ENCODE measurements around the gene LRRC52. TPM values are rescaled to one million over a fixed set of nuclear protein-coding genes. Genes with fewer than 3 reads are reported as not detected.

The LRRC52 gene
- total and polyA plus RNA-seq, 4 donors = not detected

DNA sequence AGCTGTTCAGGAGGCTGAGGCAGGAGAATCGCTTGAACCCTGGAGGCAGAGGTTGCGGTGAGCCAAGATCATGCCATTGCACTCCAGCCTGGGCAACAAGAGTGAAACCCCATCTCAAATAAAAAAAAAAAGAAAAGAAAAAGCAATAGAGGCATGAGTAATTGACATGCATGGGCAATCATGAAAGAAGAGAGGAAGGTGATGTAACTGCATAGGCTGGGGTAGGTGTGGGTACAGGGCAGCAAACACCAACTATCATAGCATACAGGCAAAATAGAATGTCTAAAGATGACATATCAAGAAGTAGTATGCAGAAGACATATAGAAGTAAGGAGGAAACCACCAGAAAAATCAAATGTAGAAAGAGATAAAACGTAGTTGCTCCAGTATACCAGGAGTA is 68.3 kb downstream of the LRRC52 start:
- WGBS = 88% methylated on average over 3 of the region's 3 CpGs
- H3K27ac ChIP-seq (ENCODE audit: low read depth in 1 of 2, low read length in 2 of 2) = no peak overlapping the region
- no peaks in the 10 kb centered on the region for H3K36me3 ChIP-seq (ENCODE audit: control insufficient read depth in 4 of 4, insufficient read depth in 3 of 4, low read depth in 1 of 4, low read length in 3 of 4)
- no peaks in the 10 kb centered on the region for H3K4me1 ChIP-seq (ENCODE audit: control insufficient read depth in 4 of 4, insufficient read depth in 4 of 4, low read length in 3 of 4)
- no peaks in the 10 kb centered on the region for H3K9me3 ChIP-seq (ENCODE audit: control insufficient read depth in 4 of 4, low read length in 3 of 4)
- DNase-seq (ENCODE audit: low spot score) = no peak
- H3K9ac ChIP-seq (ENCODE audit: low read depth in 1 of 2, low read length in 2 of 2) = no peak overlapping the region
- H3K27me3 ChIP-seq (ENCODE audit: control insufficient read depth in 4 of 4, insufficient read depth in 4 of 4, low read length in 3 of 4) = no peaks in the 10 kb centered on the region
- H3K4me3 ChIP-seq (ENCODE audit: low read depth in 1 of 3, low read length in 3 of 3) = no peak overlapping the region
- no peak for TF ChIP-seq MAX (IDR thresholded peaks at IDR 0.05)
- TF ChIP-seq, protein P1, sequence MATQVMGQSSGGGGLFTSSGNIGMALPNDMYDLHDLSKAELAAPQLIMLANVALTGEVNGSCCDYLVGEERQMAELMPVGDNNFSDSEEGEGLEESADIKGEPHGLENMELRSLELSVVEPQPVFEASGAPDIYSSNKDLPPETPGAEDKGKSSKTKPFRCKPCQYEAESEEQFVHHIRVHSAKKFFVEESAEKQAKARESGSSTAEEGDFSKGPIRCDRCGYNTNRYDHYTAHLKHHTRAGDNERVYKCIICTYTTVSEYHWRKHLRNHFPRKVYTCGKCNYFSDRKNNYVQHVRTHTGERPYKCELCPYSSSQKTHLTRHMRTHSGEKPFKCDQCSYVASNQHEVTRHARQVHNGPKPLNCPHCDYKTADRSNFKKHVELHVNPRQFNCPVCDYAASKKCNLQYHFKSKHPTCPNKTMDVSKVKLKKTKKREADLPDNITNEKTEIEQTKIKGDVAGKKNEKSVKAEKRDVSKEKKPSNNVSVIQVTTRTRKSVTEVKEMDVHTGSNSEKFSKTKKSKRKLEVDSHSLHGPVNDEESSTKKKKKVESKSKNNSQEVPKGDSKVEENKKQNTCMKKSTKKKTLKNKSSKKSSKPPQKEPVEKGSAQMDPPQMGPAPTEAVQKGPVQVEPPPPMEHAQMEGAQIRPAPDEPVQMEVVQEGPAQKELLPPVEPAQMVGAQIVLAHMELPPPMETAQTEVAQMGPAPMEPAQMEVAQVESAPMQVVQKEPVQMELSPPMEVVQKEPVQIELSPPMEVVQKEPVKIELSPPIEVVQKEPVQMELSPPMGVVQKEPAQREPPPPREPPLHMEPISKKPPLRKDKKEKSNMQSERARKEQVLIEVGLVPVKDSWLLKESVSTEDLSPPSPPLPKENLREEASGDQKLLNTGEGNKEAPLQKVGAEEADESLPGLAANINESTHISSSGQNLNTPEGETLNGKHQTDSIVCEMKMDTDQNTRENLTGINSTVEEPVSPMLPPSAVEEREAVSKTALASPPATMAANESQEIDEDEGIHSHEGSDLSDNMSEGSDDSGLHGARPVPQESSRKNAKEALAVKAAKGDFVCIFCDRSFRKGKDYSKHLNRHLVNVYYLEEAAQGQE (IDR thresholded peaks at IDR 0.05) = no peak
- TF ChIP-seq SP1 (IDR thresholded peaks at IDR 0.05) = no peak
- TF ChIP-seq RAD21 (IDR thresholded peaks at IDR 0.05) = no peak
- TF ChIP-seq NR2F2 (IDR thresholded peaks at IDR 0.05) = no peak
- TF ChIP-seq TAF1 (conservative IDR thresholded peaks at IDR 0.05) = no peak
- TF ChIP-seq, protein P2, sequence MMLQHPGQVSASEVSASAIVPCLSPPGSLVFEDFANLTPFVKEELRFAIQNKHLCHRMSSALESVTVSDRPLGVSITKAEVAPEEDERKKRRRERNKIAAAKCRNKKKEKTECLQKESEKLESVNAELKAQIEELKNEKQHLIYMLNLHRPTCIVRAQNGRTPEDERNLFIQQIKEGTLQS (IDR thresholded peaks at IDR 0.05) = no peak
- no peak for TF ChIP-seq GABPA (IDR thresholded peaks at IDR 0.05 in 1 of 2, conservative IDR thresholded peaks at IDR 0.05 in 1 of 2)
- TF ChIP-seq ZBTB33 (IDR thresholded peaks at IDR 0.05) = no peak
- no peak for TF ChIP-seq EGR1 (IDR thresholded peaks at IDR 0.05; ENCODE audit: low read depth in 2 of 2)
- TF ChIP-seq, protein P3, sequence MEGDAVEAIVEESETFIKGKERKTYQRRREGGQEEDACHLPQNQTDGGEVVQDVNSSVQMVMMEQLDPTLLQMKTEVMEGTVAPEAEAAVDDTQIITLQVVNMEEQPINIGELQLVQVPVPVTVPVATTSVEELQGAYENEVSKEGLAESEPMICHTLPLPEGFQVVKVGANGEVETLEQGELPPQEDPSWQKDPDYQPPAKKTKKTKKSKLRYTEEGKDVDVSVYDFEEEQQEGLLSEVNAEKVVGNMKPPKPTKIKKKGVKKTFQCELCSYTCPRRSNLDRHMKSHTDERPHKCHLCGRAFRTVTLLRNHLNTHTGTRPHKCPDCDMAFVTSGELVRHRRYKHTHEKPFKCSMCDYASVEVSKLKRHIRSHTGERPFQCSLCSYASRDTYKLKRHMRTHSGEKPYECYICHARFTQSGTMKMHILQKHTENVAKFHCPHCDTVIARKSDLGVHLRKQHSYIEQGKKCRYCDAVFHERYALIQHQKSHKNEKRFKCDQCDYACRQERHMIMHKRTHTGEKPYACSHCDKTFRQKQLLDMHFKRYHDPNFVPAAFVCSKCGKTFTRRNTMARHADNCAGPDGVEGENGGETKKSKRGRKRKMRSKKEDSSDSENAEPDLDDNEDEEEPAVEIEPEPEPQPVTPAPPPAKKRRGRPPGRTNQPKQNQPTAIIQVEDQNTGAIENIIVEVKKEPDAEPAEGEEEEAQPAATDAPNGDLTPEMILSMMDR (IDR thresholded peaks at IDR 0.05; ENCODE audit: low read depth, low read length, missing input control) = no peak
- TF ChIP-seq FOXA1 (IDR thresholded peaks at IDR 0.05) = no peak
- TF ChIP-seq HNF4A (conservative IDR thresholded peaks at IDR 0.05) = no peak
- no peak for TF ChIP-seq RXRA (IDR thresholded peaks at IDR 0.05)
- no peak for TF ChIP-seq JUND (IDR thresholded peaks at IDR 0.05)
- no peak for TF ChIP-seq HNF4G (IDR thresholded peaks at IDR 0.05)
- TF ChIP-seq FOXA2 (IDR thresholded peaks at IDR 0.05) = no peak
- TF ChIP-seq YY1 (IDR thresholded peaks at IDR 0.05) = no peak

Other genes with a start within 250 kb of the LRRC52 start
- under 1 TPM; 0.05 to 0.17 TPM for gene LMX1A, start 187.3 kb upstream of the LRRC52 start, total RNA-seq
- gene LMX1A, start 187.3 kb upstream of the LRRC52 start, polyA plus RNA-seq = not detected
- gene RXRG, start 98.9 kb upstream of the LRRC52 start, total RNA-seq = under 1 TPM in 1 of 2 donors, not detected in 1; 0.42 TPM
- gene RXRG, start 98.9 kb upstream of the LRRC52 start, polyA plus RNA-seq = under 1 TPM; 0.12 to 0.44 TPM
- 100 to 1,000 TPM in 1 of 2 donors, 10 to 100 TPM in 1; 68.7 to 307 TPM for gene MGST3, start 87.2 kb downstream of the LRRC52 start, total RNA-seq
- 100 to 1,000 TPM; 177 to 185 TPM for gene MGST3, start 87.2 kb downstream of the LRRC52 start, polyA plus RNA-seq
- 10 to 100 TPM; 42.8 to 93.4 TPM for gene ALDH9A1, start 154.6 kb downstream of the LRRC52 start, total RNA-seq
- gene ALDH9A1, start 154.6 kb downstream of the LRRC52 start, polyA plus RNA-seq = 10 to 100 TPM; 76.1 to 83.5 TPM
- 10 to 100 TPM; 53.8 to 55.1 TPM for gene TMCO1, start 224.9 kb downstream of the LRRC52 start, total RNA-seq
- 100 to 1,000 TPM in 1 of 2 donors, 10 to 100 TPM in 1; 87.4 to 170 TPM for gene TMCO1, start 224.9 kb downstream of the LRRC52 start, polyA plus RNA-seq